ENCODE results near the gene LRFN3. TPM values are rescaled to one million over a fixed set of nuclear protein-coding genes. Genes with fewer than 3 reads are reported as not detected.

LRFN3 gene
- total RNA-seq (2012; rRNA removed) (0.36 and 0.56 TPM in 2 replicates), polyA plus RNA-seq (2012; rRNA removed) (4.8 TPM in 2 replicates), Bru-seq, nascent RNA (percentile 43 among the genes with signal in this experiment), BruChase-seq, experiment 1, labeled RNA remaining after a 6-hour chase (percentile 58 among the genes with signal in this experiment), BruChase-seq, experiment 2, labeled RNA remaining after a 2-hour chase (percentile 48 among the genes with signal in this experiment)
- 6.2 and 9.8 TPM in 2 replicates for polyA plus RNA-seq (2012; cell fraction: cytosol; rRNA removed)
- 2.0 and 6.4 TPM in 2 replicates for polyA plus RNA-seq (2012; cell fraction: nucleus; rRNA removed; ENCODE audit: low replicate concordance)
- long read RNA-seq, transcript LRFN3-201 (3 exons, 2,513 nt) = major isoform, 5 of 9 reads
- long read RNA-seq, partial matches to known transcripts = 4 of 9 reads
- long read RNA-seq, other reads (novel, unspliced or antisense) = 0 of 9 reads

DNA sequence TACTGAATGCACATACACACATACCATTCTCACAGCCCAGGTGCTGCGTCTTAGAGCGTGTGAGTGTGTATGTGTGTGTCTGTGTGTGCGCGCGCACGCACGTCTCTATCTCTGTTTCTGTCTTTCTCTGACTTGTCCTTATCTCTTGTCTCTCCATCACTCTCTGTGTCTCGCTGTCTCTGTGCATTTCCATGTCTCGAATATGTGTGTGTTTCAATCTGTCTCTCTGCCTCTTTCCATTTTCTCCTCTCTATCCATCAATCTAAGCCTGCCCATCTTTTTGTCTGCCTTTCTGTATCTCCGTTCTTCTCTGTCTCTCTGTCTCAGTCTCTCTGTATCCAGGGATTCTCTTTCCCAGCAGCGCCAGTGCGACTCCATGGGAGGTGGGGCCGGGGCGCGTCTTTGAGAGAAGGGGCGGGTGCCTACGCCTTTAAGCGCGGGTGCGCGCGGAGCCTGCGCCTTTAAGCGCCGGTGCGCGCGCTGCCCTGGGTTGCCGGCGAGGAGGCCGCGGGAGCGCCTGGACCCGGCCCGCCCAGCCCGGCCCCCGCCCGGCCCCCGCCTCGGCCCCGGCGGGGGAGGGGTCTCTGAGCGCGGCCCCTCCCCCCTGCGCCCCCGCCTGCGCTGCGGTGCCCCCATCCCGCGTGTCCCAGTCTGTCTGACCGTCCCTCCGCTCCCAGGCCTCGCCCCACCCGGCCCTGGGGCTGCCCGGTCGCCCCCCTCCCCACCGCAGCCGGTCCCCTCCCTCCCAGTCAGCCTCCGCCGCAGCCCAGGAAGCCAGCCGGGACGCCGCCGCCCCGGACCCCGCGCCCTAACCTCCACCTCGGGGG is at the start of gene LRFN3:
TSS of gene LRFN3 (plus strand) at position 464 of the 827 bp plus-strand sequence. CDS start 3,052 bp downstream, outside the sequence.
- Histone ChIP-seq H3K4ac (ENCODE audit: low read depth, low read length) (peak within 1 kb of the TSS; percentile 38), H4K8ac (ENCODE audit: low read depth in 2 of 2, low read length in 2 of 2) (peak within 1 kb of the TSS; percentile 58 to 64), H3K56ac (ENCODE audit: extremely low read depth, insufficient read depth, low read length) (no peak within 1 kb of the TSS), H3K27ac (ENCODE audit: insufficient read depth, low read length) (peak within 1 kb of the TSS; percentile 31; the same call in 1 of the 2 replicates), H2BK5ac (ENCODE audit: low read depth, low read length, poor library complexity, severe bottlenecking) (no peak within 1 kb of the TSS), H3K27me3 (ENCODE audit: control insufficient read depth, insufficient read depth, low read length) (no peaks in the 10 kb centered on the region), H2BK15ac (ENCODE audit: low read depth, low read length) (no peak within 1 kb of the TSS), H2AK9ac (replicated peaks; ENCODE audit: low read depth, low read length, poor library complexity) (peak within 1 kb of the TSS; percentile 87), H2AFZ (replicated peaks; ENCODE audit: low read length, poor library complexity) (peak within 1 kb of the TSS; percentile 92), H3K4me2 (ENCODE audit: low read depth, low read length) (peak within 1 kb of the TSS; percentile 99), H3K36me3 (ENCODE audit: control insufficient read depth, insufficient read depth, low read length) (peaks cover 4% of the 10 kb centered on the region; the same call in 1 of the 2 replicates), H2BK120ac (ENCODE audit: low read depth, low read length) (no peak within 1 kb of the TSS), H4K20me1 (ENCODE audit: insufficient read depth, low read length) (peaks cover 17% of the 10 kb centered on the region; the same call in 1 of the 2 replicates), H3K4me1 (ENCODE audit: control insufficient read depth, insufficient read depth, low read length) (peaks cover 8% of the 10 kb centered on the region), H3K9ac (ENCODE audit: low read depth, low read length) (peak within 1 kb of the TSS; percentile 79), H2BK20ac (ENCODE audit: low read depth, low read length) (no peak within 1 kb of the TSS), H2AK5ac (ENCODE audit: low read depth, low read length) (peak within 1 kb of the TSS; percentile 0; the same call in 1 of the 2 replicates), H3K23ac (ENCODE audit: low read depth, low read length) (peak within 1 kb of the TSS; percentile 69; the same call in 1 of the 2 replicates), H3K9me3 (ENCODE audit: control insufficient read depth, insufficient read depth, low read length) (no peaks in the 10 kb centered on the region), H3K14ac (replicated peaks; ENCODE audit: low read depth, low read length) (peak within 1 kb of the TSS; percentile 82), H4K5ac (ENCODE audit: low read depth, low read length) (peak within 1 kb of the TSS; percentile 61), H3K4me3 (ENCODE audit: insufficient read depth, low read depth, low read length) (peak within 1 kb of the TSS; percentile 80), H3K18ac (ENCODE audit: low read depth, low read length) (peak within 1 kb of the TSS; percentile 20; the same call in 1 of the 2 replicates), H3K79me1 (ENCODE audit: low read depth in 1 of 2, low read length in 2 of 2) (peaks cover 15 to 31% of the 10 kb centered on the region in 2 experiments), H3K9me1 (ENCODE audit: insufficient read depth, low read length) (peaks cover 9% of the 10 kb centered on the region; the same call in 1 of the 2 replicates), H4K91ac (ENCODE audit: insufficient read depth, low read depth, low read length) (no peak within 1 kb of the TSS)
- TF ChIP-seq MAZ (IDR thresholded peaks at IDR 0.05; ENCODE audit: borderline replicate concordance, low read depth, low read length) = peak; percentile 33; the same call in 1 of the 2 replicates
- TF ChIP-seq, protein P1, sequence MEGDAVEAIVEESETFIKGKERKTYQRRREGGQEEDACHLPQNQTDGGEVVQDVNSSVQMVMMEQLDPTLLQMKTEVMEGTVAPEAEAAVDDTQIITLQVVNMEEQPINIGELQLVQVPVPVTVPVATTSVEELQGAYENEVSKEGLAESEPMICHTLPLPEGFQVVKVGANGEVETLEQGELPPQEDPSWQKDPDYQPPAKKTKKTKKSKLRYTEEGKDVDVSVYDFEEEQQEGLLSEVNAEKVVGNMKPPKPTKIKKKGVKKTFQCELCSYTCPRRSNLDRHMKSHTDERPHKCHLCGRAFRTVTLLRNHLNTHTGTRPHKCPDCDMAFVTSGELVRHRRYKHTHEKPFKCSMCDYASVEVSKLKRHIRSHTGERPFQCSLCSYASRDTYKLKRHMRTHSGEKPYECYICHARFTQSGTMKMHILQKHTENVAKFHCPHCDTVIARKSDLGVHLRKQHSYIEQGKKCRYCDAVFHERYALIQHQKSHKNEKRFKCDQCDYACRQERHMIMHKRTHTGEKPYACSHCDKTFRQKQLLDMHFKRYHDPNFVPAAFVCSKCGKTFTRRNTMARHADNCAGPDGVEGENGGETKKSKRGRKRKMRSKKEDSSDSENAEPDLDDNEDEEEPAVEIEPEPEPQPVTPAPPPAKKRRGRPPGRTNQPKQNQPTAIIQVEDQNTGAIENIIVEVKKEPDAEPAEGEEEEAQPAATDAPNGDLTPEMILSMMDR (conservative IDR thresholded peaks at IDR 0.05; ENCODE audit: low read depth, low read length) = no peak
- TF ChIP-seq, protein P2, sequence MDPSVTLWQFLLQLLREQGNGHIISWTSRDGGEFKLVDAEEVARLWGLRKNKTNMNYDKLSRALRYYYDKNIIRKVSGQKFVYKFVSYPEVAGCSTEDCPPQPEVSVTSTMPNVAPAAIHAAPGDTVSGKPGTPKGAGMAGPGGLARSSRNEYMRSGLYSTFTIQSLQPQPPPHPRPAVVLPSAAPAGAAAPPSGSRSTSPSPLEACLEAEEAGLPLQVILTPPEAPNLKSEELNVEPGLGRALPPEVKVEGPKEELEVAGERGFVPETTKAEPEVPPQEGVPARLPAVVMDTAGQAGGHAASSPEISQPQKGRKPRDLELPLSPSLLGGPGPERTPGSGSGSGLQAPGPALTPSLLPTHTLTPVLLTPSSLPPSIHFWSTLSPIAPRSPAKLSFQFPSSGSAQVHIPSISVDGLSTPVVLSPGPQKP (IDR thresholded peaks at IDR 0.05; ENCODE audit: borderline replicate concordance, low read depth, low read length) = no peak
- TF ChIP-seq CHD1 (IDR thresholded peaks at IDR 0.05; ENCODE audit: low read depth, low read length) = no peak
- dilution Hi-C loops (cut with HindIII; ENCODE audit: low sequenced_read_pairs, unreplicated experiment) = no loop called here
- intact Hi-C loops (cut with micrococcal nuclease) = loop anchor here (5.0 kb wide), 1 partner anchor 116 kb away; the partner anchor contains the start of genes THAP8 and WDR62
- ChIA-PET CTCF (no interaction called here), POLR2A (ENCODE audit: unreplicated experiment) (no interaction called here)
- WGBS, 2 experiments (ENCODE audit: extremely low coverage in 2 of 2, insufficient read length in 1 of 2) = 0% methylated on average over 14 of the region's 68 CpGs; no CpG with 5 or more reads in 1 of the 2 experiments
- ATAC-seq (ENCODE audit: low read depth) (peak; percentile 58), DNase-seq (peak; percentile 66)
- in situ Hi-C loops (cut with MboI; ENCODE audit: low sequenced_read_pairs) = no loop called here
- no TSS peak for BruUV-seq (replicated peaks)
